ENCODE results near the gene SAMD15.

SAMD15 gene

GRCh38 chr14:77372304-77372841, 4.8 kb upstream of the SAMD15 start:
- DNase-seq (ENCODE audit: low spot score) = peak; percentile 60
- TF ChIP-seq CTCF (IDR thresholded peaks at IDR 0.05; ENCODE audit: borderline replicate concordance, control extremely low read depth, extremely low read depth, insufficient read depth, missing control alignments) = no peak
- in situ Hi-C loops (cut with MboI; ENCODE audit: low sequenced_read_pairs, unreplicated experiment) = no loop called here

GRCh38 chr14:77375164-77375950, 1.8 kb upstream of the SAMD15 start:
- no peak for DNase-seq (ENCODE audit: low spot score)
- no peak for TF ChIP-seq CTCF (IDR thresholded peaks at IDR 0.05; ENCODE audit: borderline replicate concordance, control extremely low read depth, extremely low read depth, insufficient read depth, missing control alignments)
- in situ Hi-C loops (cut with MboI; ENCODE audit: low sequenced_read_pairs, unreplicated experiment) = no loop called here

GRCh38 chr14:77375973-77376770, 1.0 kb upstream of the SAMD15 start:
- TF ChIP-seq CTCF (IDR thresholded peaks at IDR 0.05; ENCODE audit: borderline replicate concordance, control extremely low read depth, extremely low read depth, insufficient read depth, missing control alignments) = no peak
- DNase-seq (ENCODE audit: low spot score) = peak; percentile 47
- in situ Hi-C loops (cut with MboI; ENCODE audit: low sequenced_read_pairs, unreplicated experiment) = no loop called here

- in situ Hi-C loops (cut with MboI; ENCODE audit: low sequenced_read_pairs, unreplicated experiment) = no loop called here
Observed at GRCh38 chr14:77377502-77377844, 294 bp downstream of the SAMD15 start.

GRCh38 chr14:77378701-77379100, 1.5 kb downstream of the SAMD15 start:
- no peak for DNase-seq (ENCODE audit: low spot score)
- no peak for TF ChIP-seq CTCF (IDR thresholded peaks at IDR 0.05; ENCODE audit: borderline replicate concordance, control extremely low read depth, extremely low read depth, insufficient read depth, missing control alignments)
- in situ Hi-C loops (cut with MboI; ENCODE audit: low sequenced_read_pairs, unreplicated experiment) = no loop called here

More at GRCh38 chr14:77377502-77377844, 294 bp downstream of the SAMD15 start:
- no peak for TF ChIP-seq CTCF (IDR thresholded peaks at IDR 0.05; ENCODE audit: borderline replicate concordance, control extremely low read depth, extremely low read depth, insufficient read depth, missing control alignments)
- no peak for DNase-seq (ENCODE audit: low spot score)

- in situ Hi-C loops (cut with MboI; ENCODE audit: low sequenced_read_pairs, unreplicated experiment) = no loop called here
- no peak for DNase-seq (ENCODE audit: low spot score)
- no peak for TF ChIP-seq CTCF (IDR thresholded peaks at IDR 0.05; ENCODE audit: borderline replicate concordance, control extremely low read depth, extremely low read depth, insufficient read depth, missing control alignments)
Observed at GRCh38 chr14:77390188-77390587, 13.0 kb downstream of the SAMD15 start.

Data from GM13976 (cell line).